H1 (cell line): ENCODE results near the gene IGSF5. TPM values are rescaled to one million over a fixed set of nuclear protein-coding genes. Genes with fewer than 3 reads are reported as not detected.

Experiments
- CTCF ChIA-PET: fragments of 300-600 bp; sonication (Branson Sonifier 250); formaldehyde crosslinking; loops from one replicate; lab custom pipeline; 2021; ENCODE audit not compliant: partially characterized antibody; lab: Charles Lee
- POLR2A ChIA-PET: fragments of 300-600 bp; sonication (Branson Sonifier 250); formaldehyde crosslinking; loops from one replicate; lab custom pipeline; 2021; ENCODE audit warnings: inconsistent platforms; ENCODE audit not compliant: partially characterized antibody; lab: Charles Lee
- DNase-seq, 2 experiments: peaks; one replicate each; pipeline versions ENCODE4 v3.0.0 to v3.0.0-alpha.2; 2010 to 2022; ENCODE audit warnings: low spot score in 2 of 2, low read depth in 1 of 2, mixed read lengths in 1 of 2
- FAIRE-seq: peaks from 2 replicates; lab custom pipeline; 2011; peaks lifted over from hg19 to GRCh38; lab: Jason Lieb, UNC
- H2AFZ ChIP-seq: 2 replicates; pipeline ENCODE4 v1.8.1; 2012; ENCODE audit warnings: low read length, inconsistent platforms
- H2AK5ac ChIP-seq: 2 replicates; pipeline ENCODE4 v1.6.1; 2013; ENCODE audit warnings: low read depth, low read length
- H2BK120ac ChIP-seq: replicated peaks from 2 replicates; pipeline ENCODE3; 2013; ENCODE audit warnings: low read depth, low read length, inconsistent platforms
- H2BK12ac ChIP-seq: 2 replicates; pipeline ENCODE4 v1.6.1; 2013; ENCODE audit warnings: low read depth, low read length
- H2BK15ac ChIP-seq: 2 replicates; pipeline ENCODE4 v1.6.1; 2013; ENCODE audit warnings: low read length
- H2BK20ac ChIP-seq: 2 replicates; pipeline ENCODE4 v1.6.1; 2013; ENCODE audit warnings: low read length
- H2BK5ac ChIP-seq: 2 replicates; pipeline ENCODE4 v1.6.1; 2013; ENCODE audit warnings: low read depth, low read length
- H3K14ac ChIP-seq: 2 replicates; pipeline ENCODE4 v1.6.1; 2013; ENCODE audit warnings: inconsistent platforms; ENCODE audit not compliant: insufficient read length
- H3K18ac ChIP-seq: 2 replicates; pipeline ENCODE4 v1.6.1; 2013; ENCODE audit warnings: low read length; ENCODE audit errors: extremely low read depth
- H3K23ac ChIP-seq: 2 replicates; pipeline ENCODE4 v1.6.1; 2013; ENCODE audit warnings: inconsistent platforms; ENCODE audit not compliant: insufficient read length
- H3K23me2 ChIP-seq: 2 replicates; pipeline ENCODE4 v1.6.1; 2013; ENCODE audit warnings: low read depth, low read length
- H3K27ac ChIP-seq: 2 replicates; pipeline ENCODE4 v1.6.1; 2011; ENCODE audit warnings: low read depth, low read length, inconsistent platforms
- H3K27me3 ChIP-seq, 4 experiments: replicated peaks in 1 of 4; 1 replicate in 1 of 4; 2 replicates in 3 of 4; pipeline versions ENCODE4 v1.6.1 to v1.8.1; 2011 to 2013; ENCODE audit warnings: low read length in 3 of 4, mild to moderate bottlenecking in 3 of 4, inconsistent platforms in 2 of 4, mixed read lengths in 2 of 4, moderate library complexity in 1 of 4; ENCODE audit not compliant: control insufficient read depth in 3 of 4, insufficient read depth in 3 of 4; ENCODE audit errors: extremely low read depth in 1 of 4
- H3K36me3 ChIP-seq, 4 experiments: 2 replicates each; pipeline versions ENCODE4 v1.6.1 to v1.8.1; 2011 to 2013; ENCODE audit warnings: mild to moderate bottlenecking in 4 of 4, low read length in 3 of 4, moderate library complexity in 2 of 4, control low read depth in 1 of 4, inconsistent platforms in 1 of 4; ENCODE audit not compliant: insufficient read depth in 4 of 4, control insufficient read depth in 2 of 4
- H3K4ac ChIP-seq: replicated peaks from 2 replicates; pipeline ENCODE3; 2013; ENCODE audit warnings: low read length, low read depth, mixed read lengths, inconsistent platforms; ENCODE audit not compliant: insufficient read length
- H3K4me1 ChIP-seq, 4 experiments: replicated peaks in 1 of 4; 1 replicate in 1 of 4; 2 replicates in 3 of 4; pipeline versions ENCODE4 v1.6.1 to v1.8.1; 2011 to 2013; ENCODE audit warnings: low read length in 3 of 4, inconsistent platforms in 2 of 4, mixed read lengths in 1 of 4; ENCODE audit not compliant: insufficient read depth in 4 of 4, control insufficient read depth in 3 of 4
- H3K4me2 ChIP-seq, 2 experiments: 2 replicates each; pipeline versions ENCODE4 v1.6.1 to v1.8.1; 2011 to 2013; ENCODE audit warnings: low read depth in 2 of 2, low read length in 2 of 2, control low read depth in 1 of 2, inconsistent platforms in 1 of 2, mild to moderate bottlenecking in 1 of 2; ENCODE audit not compliant: insufficient read depth in 1 of 2
- H3K4me3 ChIP-seq, 4 experiments: fragments of 200-600, 300-600 bp in 1 of 4; sonication (generic), shearing (Covaris generic), sonication (Bioruptor Twin) in 1 of 4; 2 replicates each; pipeline versions ENCODE4 v1.5.1 to v1.8.1; 2011 to 2016; ENCODE audit warnings: low read length in 4 of 4, low read depth in 3 of 4, control low read depth in 2 of 4, inconsistent platforms in 2 of 4, mild to moderate bottlenecking in 2 of 4, mixed read lengths in 1 of 4, moderate library complexity in 1 of 4; ENCODE audit not compliant: insufficient read depth in 2 of 4; ENCODE audit errors: extremely low read depth in 1 of 4
- H3K56ac ChIP-seq: replicated peaks from 2 replicates; pipeline ENCODE3; 2013; ENCODE audit warnings: low read depth, mild to moderate bottlenecking, mixed read lengths, low read length, inconsistent platforms; ENCODE audit not compliant: insufficient read length
- H3K79me1 ChIP-seq: 2 replicates; pipeline ENCODE4 v1.6.1; 2013; ENCODE audit warnings: low read depth, low read length, control low read depth
- H3K79me2 ChIP-seq, 2 experiments: 2 replicates each; pipeline versions ENCODE4 v1.6.1 to v1.8.1; 2012 to 2013; ENCODE audit warnings: low read length in 2 of 2, mild to moderate bottlenecking in 2 of 2, inconsistent platforms in 1 of 2; ENCODE audit not compliant: insufficient read depth in 2 of 2, control insufficient read depth in 1 of 2
- H3K9ac ChIP-seq, 4 experiments: replicated peaks in 1 of 4; 1 replicate in 1 of 4; 2 replicates in 3 of 4; pipeline versions ENCODE4 v1.6.1 to v1.8.1; 2011 to 2013; ENCODE audit warnings: low read depth in 3 of 4, low read length in 3 of 4, control low read depth in 2 of 4, mild to moderate bottlenecking in 2 of 4, moderate library complexity in 2 of 4, inconsistent platforms in 1 of 4; ENCODE audit errors: extremely low read depth in 1 of 4
- H3K9me3 ChIP-seq, 2 experiments: 2 replicates each; pipeline versions ENCODE4 v1.6.1 to v1.8.1; 2012 to 2013; ENCODE audit warnings: mild to moderate bottlenecking in 2 of 2, moderate library complexity in 2 of 2, control low read depth in 1 of 2, inconsistent platforms in 1 of 2, low read depth in 1 of 2, low read length in 1 of 2, mixed read lengths in 1 of 2; ENCODE audit not compliant: insufficient read depth in 2 of 2
- H4K20me1 ChIP-seq, 2 experiments: replicated peaks in 1 of 2; 2 replicates each; pipeline versions ENCODE3 to v1.8.1; 2011 to 2013; ENCODE audit warnings: inconsistent platforms in 2 of 2, low read length in 2 of 2, mild to moderate bottlenecking in 1 of 2; ENCODE audit not compliant: insufficient read depth in 2 of 2, control insufficient read depth in 1 of 2
- H4K5ac ChIP-seq: 2 replicates; pipeline ENCODE4 v1.6.1; 2013; ENCODE audit warnings: low read length, low read depth, mixed read lengths, inconsistent platforms; ENCODE audit not compliant: insufficient read length
- H4K8ac ChIP-seq: 2 replicates; pipeline ENCODE4 v1.8.0; 2013; ENCODE audit warnings: mild to moderate bottlenecking, moderate library complexity, low read length, inconsistent platforms; ENCODE audit not compliant: insufficient read depth; ENCODE audit errors: extremely low read depth
- H4K91ac ChIP-seq: replicated peaks from 2 replicates; pipeline ENCODE3; 2013; ENCODE audit warnings: low read length, mixed read lengths, inconsistent platforms; ENCODE audit not compliant: insufficient read length
- BACH1 ChIP-seq: IDR thresholded peaks from 2 replicates; pipeline ENCODE4 v1.6.1; 2012; ENCODE audit warnings: low read length, improper control_type of control experiment
- BRCA1 ChIP-seq: IDR thresholded peaks from 2 replicates; pipeline ENCODE4 v1.6.1; 2012; ENCODE audit warnings: low read depth, low read length, improper control_type of control experiment
- CBX5 ChIP-seq: fragments of 300-800, 300-1000 bp; sonication (generic); IDR thresholded peaks from 2 replicates; pipeline ENCODE4 v1.7.1; 2016; ENCODE audit warnings: antibody characterized with exemption, low read length, low read depth
- CEBPB ChIP-seq: IDR thresholded peaks from 2 replicates; pipeline ENCODE4 v1.6.1; 2012; ENCODE audit warnings: low read depth, low read length
- E2F6 ChIP-seq: IDR thresholded peaks from 2 replicates; pipeline ENCODE4 v1.6.1; 2012; ENCODE audit warnings: inconsistent platforms
- EZH2 ChIP-seq: fragments of 200-600 bp; sonication (generic); IDR thresholded peaks from 2 replicates; pipeline ENCODE4 v1.7.1; 2012; ENCODE audit warnings: low read depth, mild to moderate bottlenecking, moderate library complexity, low read length, inconsistent platforms; ENCODE audit not compliant: severe bottlenecking
- JUN ChIP-seq: IDR thresholded peaks from 2 replicates; pipeline ENCODE4 v1.6.1; 2011; ENCODE audit warnings: low read depth, mild to moderate bottlenecking, improper control_type of control experiment, low read length
- MAX ChIP-seq: IDR thresholded peaks from 2 replicates; pipeline ENCODE4 v1.6.1; 2012; ENCODE audit warnings: inconsistent platforms
- POLR2A ChIP-seq, 2 experiments: IDR thresholded peaks; 1 replicate in 1 of 2; 2 replicates in 1 of 2; pipeline ENCODE4 v1.6.1; 2011; ENCODE audit warnings: low read depth in 2 of 2, low read length in 2 of 2, mild to moderate bottlenecking in 2 of 2; ENCODE audit errors: control extremely low read depth in 1 of 2
- RAD21 ChIP-seq, 2 experiments: IDR thresholded peaks in 1 of 2; conservative IDR thresholded peaks in 1 of 2; 2 replicates each; pipeline ENCODE4 v1.6.1; 2011; ENCODE audit warnings: low read depth in 2 of 2, low read length in 2 of 2, improper control_type of control experiment in 1 of 2, inconsistent platforms in 1 of 2, mild to moderate bottlenecking in 1 of 2, moderate library complexity in 1 of 2
- SP1 ChIP-seq: IDR thresholded peaks from 2 replicates; pipeline ENCODE4 v1.6.1; 2011; ENCODE audit warnings: low read depth, low read length
- SUZ12 ChIP-seq: fragments of 200-600 bp; sonication (generic); IDR thresholded peaks from 2 replicates; pipeline ENCODE4 v1.6.1; 2012; ENCODE audit warnings: mild to moderate bottlenecking, inconsistent platforms, low read length, moderate library complexity, mixed read lengths
- YY1 ChIP-seq: IDR thresholded peaks from 2 replicates; pipeline ENCODE4 v1.6.1; 2011; ENCODE audit warnings: low read depth, mild to moderate bottlenecking, low read length
- WGBS, 2 experiments: shearing (Covaris generic) in 1 of 2; methylation state at CpG; one replicate each; pipeline versions ENCODE4 v1.1.6 to v1.1.7; 2013 to 2015; ENCODE audit warnings: low lambda C conversion rate in 2 of 2, mixed read lengths in 2 of 2, inconsistent platforms in 1 of 2, low coverage in 1 of 2, missing lambda C conversion rate in 1 of 2; ENCODE audit not compliant: insufficient replicate concordance in 2 of 2, insufficient coverage in 1 of 2, insufficient read length in 1 of 2; ENCODE audit errors: extremely low coverage in 1 of 2, missing lambda C conversion rate in 1 of 2; 5-methylcytosine and 5-hydroxymethylcytosine counted together
- polyA plus RNA-seq, 7 experiments: library from polyadenylated mRNA; depleted of rRNA in 3 of 7; stranded (reverse) in 5 of 7; unstranded in 2 of 7; fragments of >200 nt in 5 of 7; fragments of 200-250 nt in 2 of 7; gene quantifications; 1 replicate in 5 of 7; 2 replicates in 1 of 7; 4 replicates in 1 of 7; pipeline versions ENCODE4 v1.2.1 to v1.2.3, GENCODE V29; 2011 to 2013; ENCODE audit warnings: missing spikeins in 2 of 7, mixed read lengths in 2 of 7
- total RNA-seq: library from RNA; stranded (reverse); fragmentation: NEBNext Ultra II Directional; extraction: Animal tissue kit (Norgen Biotek cat#: 25700); gene quantifications from 2 replicates; pipeline ENCODE4 v1.2.1, GENCODE V29; 2021

IGSF5 gene
- total and polyA plus RNA-seq, 2 of the 8 experiments (the other 6 are each of a cell fraction or from before 2014, with no cell fraction given): 4.4 to 5.4 TPM

DNA sequence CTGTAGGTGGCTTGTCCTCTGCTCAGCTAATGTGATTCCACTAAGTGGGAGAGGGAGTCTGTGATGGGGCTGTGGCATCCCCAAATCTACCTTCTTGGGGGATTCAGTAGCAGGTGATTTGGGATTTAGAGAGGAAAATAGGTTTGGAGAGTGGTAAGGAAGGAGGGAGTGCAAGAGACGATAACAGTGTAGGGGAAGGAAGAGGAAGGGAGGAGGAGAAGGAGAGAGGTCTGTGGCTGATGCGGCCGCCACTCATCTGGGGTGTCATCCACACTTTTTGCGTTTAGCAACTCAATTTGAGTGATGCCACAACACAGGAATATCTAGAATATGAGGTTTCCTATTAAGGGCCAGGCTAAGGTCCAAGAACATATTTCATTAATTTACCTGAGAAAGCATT lies 98.5 kb downstream of the IGSF5 start:
- Histone ChIP-seq H3K36me3 (no peaks in the 10 kb centered on the region), H3K27ac (no peak overlapping the region), H3K9me3 (no peaks in the 10 kb centered on the region; a peak in 1 of 4 replicates), H3K18ac (no peak overlapping the region), H3K27me3 (no peaks in the 10 kb centered on the region), H4K5ac (no peak overlapping the region), H3K23me2 (no peaks in the 10 kb centered on the region), H3K9ac (no peak overlapping the region), H4K91ac (no peak overlapping the region), H3K4me2 (no peak overlapping the region), H4K20me1 (no peaks in the 10 kb centered on the region), H2AK5ac (no peak overlapping the region), H2BK120ac (no peak overlapping the region), H2AFZ (no peak overlapping the region), H2BK12ac (no peak overlapping the region), H2BK20ac (no peak overlapping the region), H3K79me1 (no peaks in the 10 kb centered on the region), H3K23ac (no peak overlapping the region), H3K4me3 (no peak overlapping the region), H2BK15ac (no peak overlapping the region), H3K56ac (no peak overlapping the region), H3K4me1 (peaks cover 0 to 7% (median 0%) of the 10 kb centered on the region in 4 experiments; a peak in 1 of 7 replicates), H4K8ac (no peak overlapping the region), H3K4ac (no peak overlapping the region), H3K14ac (no peak overlapping the region), H2BK5ac (no peak overlapping the region), H3K79me2 (no peaks in the 10 kb centered on the region)
- 98 to 100% methylated on average over 1 to 4 of the region's 4 CpGs for WGBS, 2 experiments
- FAIRE-seq (no peak), DNase-seq (no peak)
- ChIA-PET POLR2A (no interaction called here), CTCF (interaction anchor here (1.0 kb wide), 1 partner anchor 278 kb away, joined by 3 read pairs; no protein-coding TSS in a partner anchor)
- TF ChIP-seq SP1 (no peak), BRCA1 (no peak), SUZ12 (no peak), CEBPB (no peak), E2F6 (no peak), CBX5 (no peak), YY1 (no peak), EZH2 (no peak), POLR2A (IDR thresholded peaks at IDR 0.05; ENCODE audit: control extremely low read depth in 1 of 2, low read depth in 2 of 2, low read length in 2 of 2) (no peak), RAD21 (IDR thresholded peaks at IDR 0.05 in 1 of 2, conservative IDR thresholded peaks at IDR 0.05 in 1 of 2; ENCODE audit: low read depth in 2 of 2, low read length in 2 of 2) (no peak), JUN (no peak), MAX (no peak), BACH1 (no peak)
